Neuronal stem cell (in vitro differentiated cells): Measurements from ENCODE around the gene CMTM3.

Experiments
- DNase-seq: peaks from one replicate; pipeline ENCODE4 v3.0.0-alpha.2; 2013; ENCODE audit warnings: low spot score
- H2AFZ ChIP-seq: one replicate; pipeline ENCODE4 v1.6.1; 2013; ENCODE audit warnings: mild to moderate bottlenecking, low read length, inconsistent platforms
- H2AK5ac ChIP-seq: 2 replicates; pipeline ENCODE4 v1.6.1; 2013; ENCODE audit warnings: low read depth, mild to moderate bottlenecking, inconsistent platforms, low read length, moderate library complexity, mixed read lengths
- H2BK120ac ChIP-seq: 2 replicates; pipeline ENCODE4 v1.6.1; 2013; ENCODE audit warnings: low read depth, mild to moderate bottlenecking, inconsistent platforms, low read length, moderate library complexity, mixed read lengths
- H2BK12ac ChIP-seq: one replicate; pipeline ENCODE4 v1.6.1; 2013; ENCODE audit warnings: low read length, inconsistent platforms
- H2BK15ac ChIP-seq: 2 replicates; pipeline ENCODE4 v1.6.1; 2013; ENCODE audit warnings: mild to moderate bottlenecking, low read length, inconsistent platforms, mixed read lengths
- H2BK5ac ChIP-seq: one replicate; pipeline ENCODE4 v1.6.1; 2013; ENCODE audit warnings: inconsistent platforms, mild to moderate bottlenecking, low read length, moderate library complexity
- H3K14ac ChIP-seq: one replicate; pipeline ENCODE4 v1.6.1; 2013; ENCODE audit warnings: low read length, inconsistent platforms
- H3K18ac ChIP-seq: 2 replicates; pipeline ENCODE4 v1.6.1; 2013; ENCODE audit warnings: low read length, inconsistent platforms
- H3K23ac ChIP-seq: 2 replicates; pipeline ENCODE4 v1.6.1; 2013; ENCODE audit warnings: low read depth, mild to moderate bottlenecking, mixed read lengths, low read length, inconsistent platforms; ENCODE audit not compliant: poor library complexity
- H3K27ac ChIP-seq: replicated peaks from 3 replicates; pipeline ENCODE4 v1.5.1; 2013; ENCODE audit warnings: low read length, inconsistent platforms
- H3K27me3 ChIP-seq, 3 experiments: 2 replicates each; pipeline ENCODE4 v1.6.1; 2013; ENCODE audit warnings: low read length in 3 of 3, mild to moderate bottlenecking in 2 of 3, inconsistent platforms in 1 of 3, low read depth in 1 of 3, mixed read lengths in 1 of 3, moderate library complexity in 1 of 3; ENCODE audit not compliant: control insufficient read depth in 3 of 3, insufficient read depth in 3 of 3
- H3K36me3 ChIP-seq, 2 donors: replicated peaks in 1 of 2; 2 replicates each; pipeline ENCODE4 v1.6.1; 2013; ENCODE audit warnings: low read length in 2 of 2; ENCODE audit not compliant: control insufficient read depth in 2 of 2, insufficient read depth in 2 of 2
- H3K4ac ChIP-seq: 2 replicates; pipeline ENCODE4 v1.6.1; 2013; ENCODE audit warnings: inconsistent platforms, mild to moderate bottlenecking, low read length, moderate library complexity
- H3K4me1 ChIP-seq, 2 donors: 1 replicate in 1 of 2; 2 replicates in 1 of 2; pipeline ENCODE4 v1.6.1; 2013; ENCODE audit warnings: low read length in 2 of 2, low read depth in 1 of 2; ENCODE audit not compliant: control insufficient read depth in 2 of 2, insufficient read depth in 1 of 2
- H3K4me2 ChIP-seq: one replicate; pipeline ENCODE4 v1.6.1; 2013; ENCODE audit warnings: mild to moderate bottlenecking, low read length, inconsistent platforms; ENCODE audit not compliant: insufficient read depth, poor library complexity, severe bottlenecking
- H3K4me3 ChIP-seq, 2 donors: 2 replicates each; pipeline ENCODE4 v1.5.1; 2013; ENCODE audit warnings: low read length in 2 of 2, mild to moderate bottlenecking in 2 of 2, inconsistent platforms in 1 of 2, moderate library complexity in 1 of 2
- H3K79me1 ChIP-seq: one replicate; pipeline ENCODE4 v1.6.1; 2013; ENCODE audit warnings: low read depth, mild to moderate bottlenecking, inconsistent platforms, low read length, moderate library complexity
- H3K9ac ChIP-seq: one replicate; pipeline ENCODE4 v1.6.1; 2013; ENCODE audit warnings: mild to moderate bottlenecking, low read depth, low read length, inconsistent platforms; ENCODE audit not compliant: poor library complexity
- H3K9me3 ChIP-seq, 2 donors: replicated peaks in 1 of 2; 2 replicates each; pipeline versions ENCODE3 to v1.6.1; 2013; ENCODE audit warnings: low read length in 2 of 2, mild to moderate bottlenecking in 2 of 2, inconsistent platforms in 1 of 2, low read depth in 1 of 2, mixed read lengths in 1 of 2, moderate library complexity in 1 of 2; ENCODE audit not compliant: control insufficient read depth in 2 of 2, insufficient read depth in 1 of 2
- H4K8ac ChIP-seq: one replicate; pipeline ENCODE4 v1.6.1; 2013; ENCODE audit warnings: low read depth, mild to moderate bottlenecking, inconsistent platforms, low read length, moderate library complexity
- H4K91ac ChIP-seq: one replicate; pipeline ENCODE4 v1.6.1; 2013; ENCODE audit warnings: low read length, low read depth, mild to moderate bottlenecking, inconsistent platforms; ENCODE audit not compliant: poor library complexity
- WGBS, 2 donors: extraction: QIAGEN DNeasy Blood & Tissue Kit; methylation state at CpG; one replicate each; pipeline ENCODE4 v1.1.7; 2013; ENCODE audit warnings: missing lambda C conversion rate in 2 of 2, mixed read lengths in 1 of 2; ENCODE audit not compliant: insufficient read length in 2 of 2, insufficient replicate concordance in 1 of 2; ENCODE audit errors: extremely low coverage in 2 of 2; 5-methylcytosine and 5-hydroxymethylcytosine counted together

The CMTM3 gene

GRCh38 chr16:66568355-66568754 is 36.1 kb upstream of the CMTM3 start:
- Histone ChIP-seq H3K27me3 (no peaks in the 10 kb centered on the region), H2BK120ac (no peak overlapping the region), H4K91ac (no peak overlapping the region), H2BK15ac (no peak overlapping the region), H3K9me3 (peaks cover 0 to 2% of the 10 kb centered on the region in 2 donors), H3K27ac (no peak overlapping the region), H2BK5ac (no peak overlapping the region), H3K23ac (no peak overlapping the region), H3K36me3 (peaks cover 6 to 27% of the 10 kb centered on the region in 2 donors), H3K18ac (no peak overlapping the region), H3K79me1 (no peaks in the 10 kb centered on the region), H3K4me1 (no peaks in the 10 kb centered on the region), H3K4me2 (no peak overlapping the region), H4K8ac (no peak overlapping the region), H3K4ac (no peak overlapping the region), H2AFZ (no peak overlapping the region), H3K9ac (no peak overlapping the region), H3K4me3 (no peak overlapping the region), H3K14ac (no peak overlapping the region), H2AK5ac (no peak overlapping the region), H2BK12ac (no peak overlapping the region)
- no CpG with 5 or more reads among the region's 2 CpGs for WGBS, 2 donors
- no peak for DNase-seq

GRCh38 chr16:66569131-66569530 is 35.4 kb upstream of the CMTM3 start:
- no peak overlapping the region for H3K18ac ChIP-seq
- H3K36me3 ChIP-seq: peaks cover 6 to 23% of the 10 kb centered on the region in 2 donors
- no peak overlapping the region for H3K27ac ChIP-seq
- H2AFZ ChIP-seq: no peak overlapping the region
- H3K9ac ChIP-seq: no peak overlapping the region
- H3K4me2 ChIP-seq: no peak overlapping the region
- WGBS, 2 donors: no CpG with 5 or more reads among the region's 1 CpG
- H4K91ac ChIP-seq: no peak overlapping the region
- H2BK15ac ChIP-seq: no peak overlapping the region
- no peak overlapping the region for H2AK5ac ChIP-seq
- no peak overlapping the region for H3K4me3 ChIP-seq
- no peaks in the 10 kb centered on the region for H3K4me1 ChIP-seq
- no peaks in the 10 kb centered on the region for H3K79me1 ChIP-seq
- no peak overlapping the region for H3K23ac ChIP-seq
- H2BK120ac ChIP-seq: no peak overlapping the region
- no peak for DNase-seq
- H4K8ac ChIP-seq: no peak overlapping the region
- H3K9me3 ChIP-seq: peaks cover 0 to 2% of the 10 kb centered on the region in 2 donors
- H3K27me3 ChIP-seq: no peaks in the 10 kb centered on the region
- no peak overlapping the region for H2BK12ac ChIP-seq
- no peak overlapping the region for H3K4ac ChIP-seq
- no peak overlapping the region for H2BK5ac ChIP-seq
- no peak overlapping the region for H3K14ac ChIP-seq

GRCh38 chr16:66569827-66570405 is 34.6 kb upstream of the CMTM3 start:
- peaks cover 0 to 2% of the 10 kb centered on the region in 2 donors for H3K9me3 ChIP-seq
- no peak for DNase-seq
- H3K14ac ChIP-seq: no peak overlapping the region
- H3K4me2 ChIP-seq: no peak overlapping the region
- H3K79me1 ChIP-seq: no peaks in the 10 kb centered on the region
- H3K4me3 ChIP-seq: no peak overlapping the region
- no peak overlapping the region for H2AFZ ChIP-seq
- H3K36me3 ChIP-seq: peaks cover 3 to 23% of the 10 kb centered on the region in 2 donors
- H3K4ac ChIP-seq: no peak overlapping the region
- H2BK5ac ChIP-seq: no peak overlapping the region
- no peak overlapping the region for H4K8ac ChIP-seq
- no peak overlapping the region for H2BK12ac ChIP-seq
- no peaks in the 10 kb centered on the region for H3K27me3 ChIP-seq
- no CpG with 5 or more reads among the region's 3 CpGs for WGBS, 2 donors
- H2AK5ac ChIP-seq: no peak overlapping the region
- no peak overlapping the region for H3K27ac ChIP-seq
- H3K23ac ChIP-seq: no peak overlapping the region
- H2BK15ac ChIP-seq: no peak overlapping the region
- no peak overlapping the region for H3K9ac ChIP-seq
- no peaks in the 10 kb centered on the region for H3K4me1 ChIP-seq
- no peak overlapping the region for H4K91ac ChIP-seq
- no peak overlapping the region for H2BK120ac ChIP-seq
- H3K18ac ChIP-seq: no peak overlapping the region

- H3K4me2 ChIP-seq: no peak overlapping the region
- H3K4ac ChIP-seq: no peak overlapping the region
- no peak for DNase-seq
- no CpG with 5 or more reads among the region's 2 CpGs for WGBS, 2 donors
- no peak overlapping the region for H3K18ac ChIP-seq
- no peaks in the 10 kb centered on the region for H3K4me1 ChIP-seq
- H3K23ac ChIP-seq: no peak overlapping the region
- H2AK5ac ChIP-seq: no peak overlapping the region
- no peaks in the 10 kb centered on the region for H3K9me3 ChIP-seq
- H2BK15ac ChIP-seq: no peak overlapping the region
- H2BK120ac ChIP-seq: no peak overlapping the region
- no peak overlapping the region for H3K9ac ChIP-seq
- no peak overlapping the region for H3K14ac ChIP-seq
- no peak overlapping the region for H3K27ac ChIP-seq
- peaks cover 0 to 2% (median 0%) of the 10 kb centered on the region in 3 experiments for H3K27me3 ChIP-seq
- no peak overlapping the region for H2BK5ac ChIP-seq
- H2BK12ac ChIP-seq: no peak overlapping the region
- no peak overlapping the region for H4K91ac ChIP-seq
- no peak overlapping the region for H2AFZ ChIP-seq
- peaks cover 0 to 2% of the 10 kb centered on the region in 2 donors for H3K36me3 ChIP-seq
- no peak overlapping the region for H3K4me3 ChIP-seq
- no peak overlapping the region for H4K8ac ChIP-seq
- no peaks in the 10 kb centered on the region for H3K79me1 ChIP-seq
These were observed 32.1 kb upstream of the CMTM3 start for GRCh38 chr16:66572356-66572755.
